Right atrium auricular region (tissue), 2 donors: ENCODE data around the gene ESRRB. TPM values are rescaled to one million over a fixed set of nuclear protein-coding genes. Genes with fewer than 3 reads are reported as not detected.

Experiments
- DNase-seq: peaks from one replicate; pipeline ENCODE4 v3.0.0-alpha.2; 2019; ENCODE audit warnings: low spot score
- H3K27ac ChIP-seq, 2 donors: fragments of 200-600 bp; sonication (generic); 1 replicate in 1 of 2; 2 replicates in 1 of 2; pipeline ENCODE4 v1.5.1; 2016 to 2019
- H3K27me3 ChIP-seq, 2 donors: fragments of 200-600 bp; sonication (generic); one replicate each; pipeline versions ENCODE4 v1.5.1 to v1.6.0; 2017 to 2019
- H3K36me3 ChIP-seq: fragments of 200-600 bp; sonication (generic); one replicate; pipeline ENCODE4 v1.5.1; 2016
- H3K4me1 ChIP-seq, 2 donors: fragments of 200-600 bp; sonication (generic); one replicate each; pipeline versions ENCODE4 v1.5.1 to v1.6.0; 2017 to 2019
- H3K4me3 ChIP-seq, 2 donors: fragments of 200-600 bp; sonication (generic); 1 replicate in 1 of 2; 2 replicates in 1 of 2; pipeline ENCODE4 v1.5.1; 2017 to 2019; ENCODE audit warnings: mild to moderate bottlenecking in 1 of 2, moderate library complexity in 1 of 2
- H3K9me3 ChIP-seq, 2 donors: fragments of 200-600 bp; sonication (generic); one replicate each; pipeline ENCODE4 v1.5.1; 2019
- CTCF ChIP-seq, 2 donors: fragments of 200-600 bp; sonication (generic); IDR thresholded peaks; one replicate each; pipeline ENCODE4 v1.5.1; 2019; ENCODE audit warnings: antibody characterized with exemption in 2 of 2
- total RNA-seq, 2 donors: library from RNA; depleted of rRNA; stranded (reverse); fragments of >200 nt; gene quantifications; one replicate each; pipeline ENCODE4 v1.1.0, GENCODE V29; 2016

Gene ESRRB
- total RNA-seq, 2 donors from 2014 or later = 10.0 to 14.8 TPM

GRCh38 chr14:76330411-76331327 is 45.3 kb upstream of the ESRRB start:
- no peak for TF ChIP-seq CTCF (IDR thresholded peaks at IDR 0.05)
- Histone ChIP-seq H3K36me3 (no peaks in the 10 kb centered on the region), H3K4me3 (no peak overlapping the region), H3K4me1 (peaks cover 0 to 14% of the 10 kb centered on the region in 2 donors), H3K9me3 (no peaks in the 10 kb centered on the region), H3K27me3 (no peaks in the 10 kb centered on the region), H3K27ac (no peak overlapping the region)
- DNase-seq = no peak

GRCh38 chr14:76331328-76332011 is 44.5 kb upstream of the ESRRB start:
- TF ChIP-seq CTCF (IDR thresholded peaks at IDR 0.05) = no peak
- Histone ChIP-seq H3K27me3 (no peaks in the 10 kb centered on the region), H3K4me1 (peaks cover 0 to 14% of the 10 kb centered on the region in 2 donors), H3K9me3 (no peaks in the 10 kb centered on the region), H3K27ac (no peak overlapping the region), H3K4me3 (no peak overlapping the region), H3K36me3 (no peaks in the 10 kb centered on the region)
- DNase-seq = no peak

- no peak for DNase-seq
Observed at GRCh38 chr14:76333664-76334063, 42.3 kb upstream of the ESRRB start.

GRCh38 chr14:76334316-76334715 is 41.6 kb upstream of the ESRRB start:
- Histone ChIP-seq H3K4me3 (no peak overlapping the region), H3K4me1 (peaks cover 0 to 3% of the 10 kb centered on the region in 2 donors), H3K36me3 (no peaks in the 10 kb centered on the region), H3K27me3 (no peaks in the 10 kb centered on the region), H3K27ac (no peak overlapping the region), H3K9me3 (no peaks in the 10 kb centered on the region)
- TF ChIP-seq CTCF (IDR thresholded peaks at IDR 0.05) = no peak
- DNase-seq = no peak

More at GRCh38 chr14:76333664-76334063, 42.3 kb upstream of the ESRRB start:
- no peak overlapping the region for H3K4me3 ChIP-seq
- TF ChIP-seq CTCF (IDR thresholded peaks at IDR 0.05) = no peak
- no peaks in the 10 kb centered on the region for H3K27me3 ChIP-seq
- peaks cover 0 to 9% of the 10 kb centered on the region in 2 donors for H3K4me1 ChIP-seq
- no peaks in the 10 kb centered on the region for H3K36me3 ChIP-seq
- no peaks in the 10 kb centered on the region for H3K9me3 ChIP-seq
- no peak overlapping the region for H3K27ac ChIP-seq

GRCh38 chr14:76336876-76337275 is 39.1 kb upstream of the ESRRB start:
- Histone ChIP-seq H3K27ac (no peak overlapping the region), H3K4me1 (no peaks in the 10 kb centered on the region), H3K4me3 (no peak overlapping the region), H3K36me3 (no peaks in the 10 kb centered on the region), H3K9me3 (no peaks in the 10 kb centered on the region), H3K27me3 (no peaks in the 10 kb centered on the region)
- no peak for DNase-seq
- no peak for TF ChIP-seq CTCF (IDR thresholded peaks at IDR 0.05)
